HepG2 (cell line): Measurements from ENCODE around the gene SUSD4.

ENCODE experiments used
- BRD4 ChIP-seq: sonication (generic); formaldehyde crosslinking; IDR thresholded peaks from 2 replicates; pipeline ENCODE4 v1.4.0; 2020; ENCODE audit warnings: missing genetic modification reagents
- CENPX ChIP-seq: sonication (generic); formaldehyde crosslinking; IDR thresholded peaks from 2 replicates; pipeline ENCODE4 v1.9.0; 2021; ENCODE audit warnings: mild to moderate bottlenecking, missing genetic modification reagents, moderate library complexity
- ERF ChIP-seq: IDR thresholded peaks from 2 replicates; pipeline ENCODE4 v1.6.1; 2018; ENCODE audit warnings: missing biosample characterization, missing genetic modification reagents
- HDAC1 ChIP-seq: sonication (generic); formaldehyde crosslinking; IDR thresholded peaks from 2 replicates; pipeline ENCODE4 v1.5.1; 2020; ENCODE audit warnings: mild to moderate bottlenecking, missing genetic modification reagents
- NAIF1 ChIP-seq: sonication (generic); formaldehyde crosslinking; IDR thresholded peaks from 2 replicates; pipeline ENCODE4 v1.5.0; 2020; ENCODE audit warnings: mild to moderate bottlenecking, missing genetic modification reagents, borderline replicate concordance
- SATB2 ChIP-seq: sonication (generic); formaldehyde crosslinking; IDR thresholded peaks from 2 replicates; pipeline ENCODE4 v1.5.0; 2020; ENCODE audit warnings: missing genetic modification reagents
- SIN3A ChIP-seq: IDR thresholded peaks from 2 replicates; pipeline ENCODE4 v1.6.1; 2011; ENCODE audit warnings: low read depth, mild to moderate bottlenecking, control low read depth, low read length, borderline replicate concordance

GRCh38 chr1:223332997-223333396 lies 31.0 kb downstream of the SUSD4 start:
- TF ChIP-seq CENPX (CRISPR knock-in tag), result no peak
- TF ChIP-seq HDAC1 (CRISPR knock-in tag), result no peak
- TF ChIP-seq SATB2 (CRISPR knock-in tag), result no peak
- TF ChIP-seq BRD4 (CRISPR knock-in tag), result no peak
- TF ChIP-seq ERF (CRISPR knock-in tag), result no peak
- TF ChIP-seq NAIF1, result no peak
- no peak for TF ChIP-seq SIN3A
